H1 (cell line): ENCODE measurements around the gene GABRG3. TPM values are rescaled to one million over a fixed set of nuclear protein-coding genes. Genes with fewer than 3 reads are reported as not detected.

ENCODE experiments used
- CHD7 ChIP-seq: fragments of 300-600 bp; sonication (generic); IDR thresholded peaks from 2 replicates; pipeline ENCODE4 v1.7.1; 2012; ENCODE audit warnings: low read length, moderate library complexity, mild to moderate bottlenecking, inconsistent platforms; ENCODE audit not compliant: insufficient replicate concordance
- CTCF ChIP-seq, 3 experiments: IDR thresholded peaks; 1 replicate in 2 of 3; 2 replicates in 1 of 3; pipeline versions ENCODE4 v1.5.1 to v1.6.1; 2011; ENCODE audit warnings: low read length in 3 of 3, mild to moderate bottlenecking in 3 of 3, inconsistent platforms in 2 of 3, low read depth in 1 of 3, moderate library complexity in 1 of 3; ENCODE audit not compliant: insufficient read depth in 1 of 3; ENCODE audit errors: control extremely low read depth in 1 of 3
- NANOG ChIP-seq: IDR thresholded peaks from 2 replicates; pipeline ENCODE4 v1.6.1; 2011; ENCODE audit warnings: low read length, low read depth, mild to moderate bottlenecking, inconsistent platforms; ENCODE audit not compliant: insufficient read depth, poor library complexity, severe bottlenecking
- POLR2AphosphoS5 ChIP-seq: IDR thresholded peaks from 2 replicates; pipeline ENCODE4 v1.6.1; 2011; ENCODE audit warnings: low read depth, low read length
- SUZ12 ChIP-seq: fragments of 200-600 bp; sonication (generic); IDR thresholded peaks from 2 replicates; pipeline ENCODE4 v1.6.1; 2012; ENCODE audit warnings: mild to moderate bottlenecking, inconsistent platforms, low read length, moderate library complexity, mixed read lengths
- TAF7 ChIP-seq: optimal IDR thresholded peaks from 2 replicates; pipeline ENCODE3; 2011; ENCODE audit warnings: low read depth, mild to moderate bottlenecking, inconsistent platforms, low read length, moderate library complexity, borderline replicate concordance
- ZNF274 ChIP-seq: IDR thresholded peaks from 2 replicates; pipeline ENCODE4 v1.7.0; 2012; ENCODE audit warnings: low read length, borderline replicate concordance; ENCODE audit errors: extremely low read depth
- polyA plus RNA-seq, 7 experiments: library from polyadenylated mRNA; depleted of rRNA in 3 of 7; stranded (reverse) in 5 of 7; unstranded in 2 of 7; fragments of >200 nt in 5 of 7; fragments of 200-250 nt in 2 of 7; gene quantifications; 1 replicate in 5 of 7; 2 replicates in 1 of 7; 4 replicates in 1 of 7; pipeline versions ENCODE4 v1.2.1 to v1.2.3, GENCODE V29; 2011 to 2013; ENCODE audit warnings: missing spikeins in 2 of 7, mixed read lengths in 2 of 7
- total RNA-seq: library from RNA; stranded (reverse); fragmentation: NEBNext Ultra II Directional; extraction: Animal tissue kit (Norgen Biotek cat#: 25700); gene quantifications from 2 replicates; pipeline ENCODE4 v1.2.1, GENCODE V29; 2021
- TF ChIP-seq, protein P1 (sequence below): IDR thresholded peaks from 2 replicates; pipeline ENCODE4 v1.6.1; 2011; ENCODE audit warnings: low read depth, mild to moderate bottlenecking, low read length; ENCODE audit not compliant: insufficient read depth

Gene GABRG3
- total and polyA plus RNA-seq, 2 of the 8 experiments (the other 6 are each of a cell fraction or from before 2014, with no cell fraction given): 0.17 to 0.80 TPM

GRCh38 chr15:27583651-27584050 lies 612.7 kb downstream of the GABRG3 start (continued):
- no peak for TF ChIP-seq CHD7
- TF ChIP-seq SUZ12: no peak
- TF ChIP-seq TAF7: no peak
- no peak for TF ChIP-seq POLR2AphosphoS5
- TF ChIP-seq NANOG: no peak
- TF ChIP-seq CTCF (IDR thresholded peaks at IDR 0.05; ENCODE audit: control extremely low read depth in 1 of 3, insufficient read depth in 1 of 3, low read depth in 1 of 3, low read length in 3 of 3): no peak
- TF ChIP-seq, protein P1, sequence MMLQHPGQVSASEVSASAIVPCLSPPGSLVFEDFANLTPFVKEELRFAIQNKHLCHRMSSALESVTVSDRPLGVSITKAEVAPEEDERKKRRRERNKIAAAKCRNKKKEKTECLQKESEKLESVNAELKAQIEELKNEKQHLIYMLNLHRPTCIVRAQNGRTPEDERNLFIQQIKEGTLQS: no peak
- TF ChIP-seq ZNF274: no peak
